Measurements from ENCODE around the gene IKZF3. TPM values are rescaled to one million over a fixed set of nuclear protein-coding genes. Genes with fewer than 3 reads are reported as not detected.
"Not testable (repeated sequence)": the region's sequence is repeated elsewhere in the genome, so short reads cannot be mapped to it uniquely, and the experiment has no call there.

The IKZF3 gene
- total RNA-seq, 1 experiment from 2014 or later = not detected

- no peak for DNase-seq (ENCODE audit: low spot score)
These were observed 108.3 kb downstream of the IKZF3 start for GRCh38 chr17:39755554-39756379.

GRCh38 chr17:39754958-39755553 is 109.1 kb downstream of the IKZF3 start:
- DNase-seq (ENCODE audit: low spot score) = no peak

- DNase-seq (ENCODE audit: low spot score) = peak; percentile 88
These were observed 109.8 kb downstream of the IKZF3 start for GRCh38 chr17:39754161-39754957.

- DNase-seq (ENCODE audit: low spot score) = no peak
These were observed 110.5 kb downstream of the IKZF3 start for GRCh38 chr17:39753514-39754160.

- no peak for DNase-seq (ENCODE audit: low spot score)
These were observed 111.8 kb downstream of the IKZF3 start for GRCh38 chr17:39752241-39752881.

- DNase-seq (ENCODE audit: low spot score) = no peak
These were observed 112.5 kb downstream of the IKZF3 start for GRCh38 chr17:39751637-39752036.

GRCh38 chr17:39751016-39751543 is 113.0 kb downstream of the IKZF3 start:
- DNase-seq (ENCODE audit: low spot score) = no peak

GRCh38 chr17:39750131-39751015 is 113.7 kb downstream of the IKZF3 start:
- peak; percentile 27 for DNase-seq (ENCODE audit: low spot score)

- not testable (repeated sequence) for DNase-seq (ENCODE audit: low spot score)
These were observed 115.6 kb downstream of the IKZF3 start for GRCh38 chr17:39748444-39749034.

- DNase-seq (ENCODE audit: low spot score) = no peak
These were observed 116.4 kb downstream of the IKZF3 start for GRCh38 chr17:39747745-39748144.

- DNase-seq (ENCODE audit: low spot score) = no peak
These were observed 118.0 kb downstream of the IKZF3 start for GRCh38 chr17:39746145-39746461.

GRCh38 chr17:39745335-39746144 is 118.6 kb downstream of the IKZF3 start:
- no peak for DNase-seq (ENCODE audit: low spot score)

GRCh38 chr17:39744836-39745215 is 119.3 kb downstream of the IKZF3 start:
- no peak for DNase-seq (ENCODE audit: low spot score)

- DNase-seq (ENCODE audit: low spot score) = no peak
These were observed 119.9 kb downstream of the IKZF3 start for GRCh38 chr17:39744075-39744835.

- no peak for DNase-seq (ENCODE audit: low spot score)
These were observed 121.2 kb downstream of the IKZF3 start for GRCh38 chr17:39742856-39743436.

GRCh38 chr17:39742126-39742855 is 121.8 kb downstream of the IKZF3 start:
- DNase-seq (ENCODE audit: low spot score) = no peak
